HepG2 (cell line): ENCODE data around the gene CCDC183. TPM values are rescaled to one million over a fixed set of nuclear protein-coding genes. Genes with fewer than 3 reads are reported as not detected.

Experiments used
- AFF4 ChIP-seq: sonication (generic); formaldehyde crosslinking; IDR thresholded peaks from 2 replicates; pipeline ENCODE4 v1.4.0; 2020; ENCODE audit warnings: missing genetic modification reagents
- DMTF1 ChIP-seq: sonication (generic); formaldehyde crosslinking; IDR thresholded peaks from 2 replicates; pipeline ENCODE4 v1.4.0; 2020; ENCODE audit warnings: mild to moderate bottlenecking, missing genetic modification reagents
- HINFP ChIP-seq: sonication (generic); formaldehyde crosslinking; IDR thresholded peaks from 2 replicates; pipeline ENCODE4 v1.4.0; 2020; ENCODE audit warnings: low read depth, mild to moderate bottlenecking, missing genetic modification reagents
- HNRNPL ChIP-seq: fragments of 200-400 bp; formaldehyde crosslinking; IDR thresholded peaks from 2 replicates; pipeline ENCODE4 v1.6.1; 2017; ENCODE audit warnings: mild to moderate bottlenecking, low read depth, low read length
- MXI1 ChIP-seq: IDR thresholded peaks from 3 replicates; pipeline ENCODE4 v1.6.1; 2012; ENCODE audit warnings: low read depth, low read length, inconsistent platforms, borderline replicate concordance
- PLSCR1 ChIP-seq: sonication (generic); formaldehyde crosslinking; IDR thresholded peaks from 2 replicates; pipeline ENCODE4 v1.5.0; 2020; ENCODE audit warnings: missing genetic modification reagents, mild to moderate bottlenecking, borderline replicate concordance
- PPARG ChIP-seq: conservative IDR thresholded peaks from 2 replicates; pipeline ENCODE4 v1.6.1; 2016; ENCODE audit warnings: missing biosample characterization, missing genetic modification reagents
- SETDB1 ChIP-seq: sonication (generic); formaldehyde crosslinking; IDR thresholded peaks from 2 replicates; pipeline ENCODE4 v1.5.1; 2020; ENCODE audit warnings: missing genetic modification reagents, mild to moderate bottlenecking, borderline replicate concordance
- THAP8 ChIP-seq: sonication (generic); formaldehyde crosslinking; IDR thresholded peaks from 2 replicates; pipeline ENCODE4 v1.5.1; 2020; ENCODE audit warnings: missing genetic modification reagents, mild to moderate bottlenecking, borderline replicate concordance
- TRAFD1 ChIP-seq: sonication (generic); formaldehyde crosslinking; IDR thresholded peaks from 2 replicates; pipeline ENCODE4 v1.5.1; 2020; ENCODE audit warnings: missing genetic modification reagents, mild to moderate bottlenecking, borderline replicate concordance
- ZGPAT ChIP-seq: IDR thresholded peaks from 2 replicates; pipeline ENCODE4 v1.6.1; 2016; ENCODE audit warnings: mild to moderate bottlenecking
- ZNF367 ChIP-seq: sonication (generic); formaldehyde crosslinking; IDR thresholded peaks from 2 replicates; pipeline ENCODE4 v1.4.0; 2020; ENCODE audit warnings: missing genetic modification reagents, borderline replicate concordance
- ZNF549 ChIP-seq: sonication (generic); formaldehyde crosslinking; IDR thresholded peaks from 2 replicates; pipeline ENCODE4 v1.5.0; 2020; ENCODE audit warnings: missing genetic modification reagents
- ZNF724P ChIP-seq: sonication (generic); formaldehyde crosslinking; IDR thresholded peaks from 2 replicates; pipeline ENCODE4 v1.8.0; 2022; ENCODE audit warnings: missing genetic modification reagents, borderline replicate concordance
- ZSCAN12 ChIP-seq: sonication (generic); formaldehyde crosslinking; IDR thresholded peaks from 2 replicates; pipeline ENCODE4 v1.9.0; 2021; ENCODE audit warnings: mild to moderate bottlenecking, missing genetic modification reagents
- polyA plus RNA-seq, 8 experiments: library from polyadenylated mRNA; depleted of rRNA in 3 of 8; stranded (reverse) in 7 of 8; unstranded in 1 of 8; fragments of >200 nt; fragmentation: Illumina TruSeq in 4 of 8; extraction: Trizol in 4 of 8; gene quantifications; 2 replicates each; pipeline versions ENCODE4 v1.2.1 to v1.2.3, GENCODE V29; 2011 to 2016; ENCODE audit warnings: low read depth in 4 of 8, missing spikeins in 1 of 8, mixed read lengths in 1 of 8; ENCODE audit not compliant: insufficient read depth in 1 of 8
- total RNA-seq, 5 experiments: library from RNA; depleted of rRNA; stranded (reverse); fragments of >200 nt; fragmentation: Illumina TruSeq; extraction: Trizol; gene quantifications; 2 replicates each; pipeline ENCODE4 v1.2.3, GENCODE V29; 2016; ENCODE audit warnings: low read depth in 1 of 5

Gene CCDC183
- total and polyA plus RNA-seq, 2 of the 13 experiments (the other 11 are each of a cell fraction or from before 2014, with no cell fraction given): 5.0 to 66.4 TPM

- TF ChIP-seq MXI1 (peak; percentile 52; the same call in 1 of the 3 replicates), ZNF549 (no peak), ZNF724P (CRISPR knock-in tag) (no peak), HNRNPL (no peak), HINFP (CRISPR knock-in tag) (no peak; the same call in 1 of the 2 replicates), AFF4 (no peak), SETDB1 (CRISPR knock-in tag) (no peak), THAP8 (CRISPR knock-in tag) (no peak), DMTF1 (CRISPR knock-in tag) (no peak), ZSCAN12 (CRISPR knock-in tag) (no peak), PPARG (CRISPR knock-in tag) (no peak), ZGPAT (CRISPR knock-in tag) (no peak), ZNF367 (CRISPR knock-in tag) (no peak), TRAFD1 (CRISPR knock-in tag) (no peak), PLSCR1 (CRISPR knock-in tag) (no peak)
Measured at GRCh38 chr9:136787690-136788400, 8.3 kb upstream of the CCDC183 start (continued).
